IMR-90 (cell line): Measurements from ENCODE around the gene EAF2. TPM values are rescaled to one million over a fixed set of nuclear protein-coding genes. Genes with fewer than 3 reads are reported as not detected.

ENCODE experiments used
- ATAC-seq: fragments of 200-7000 bp; cut with Tn5 transposase; 2 replicates; pipeline ENCODE4 v1.9.1; 2020; ENCODE audit warnings: low read depth, mild to moderate bottlenecking, moderate library complexity
- BruUV-seq: library from RNA; stranded (reverse); fragments of 400-500 nt; replicated peaks from 2 replicates; lab custom pipeline; 2021; lab: Mats Ljungman, UMichigan
- CTCF ChIA-PET: fragments of 300-600 bp; formaldehyde crosslinking; extraction: SDS; loops from one replicate; lab custom pipeline; 2021; ENCODE audit warnings: antibody characterized with exemption; lab: Yijun Ruan, JAX
- POLR2A ChIA-PET: fragments of 300-600 bp; sonication (Branson Sonifier 250); formaldehyde crosslinking; loops from one replicate; lab custom pipeline; 2022; ENCODE audit warnings: antibody characterized with exemption; ENCODE audit not compliant: unreplicated experiment; lab: Charles Lee
- DNase-seq: peaks from one replicate; pipeline ENCODE4 v3.0.0; 2013
- H2AFZ ChIP-seq: replicated peaks from 2 replicates; pipeline ENCODE3; 2013; ENCODE audit warnings: low read length, mild to moderate bottlenecking; ENCODE audit not compliant: poor library complexity
- H2AK5ac ChIP-seq: 2 replicates; pipeline ENCODE4 v1.6.1; 2013; ENCODE audit warnings: low read depth, low read length, inconsistent platforms
- H2AK9ac ChIP-seq: replicated peaks from 2 replicates; pipeline ENCODE3; 2013; ENCODE audit warnings: mild to moderate bottlenecking, low read depth, low read length, moderate library complexity; ENCODE audit not compliant: poor library complexity
- H2BK120ac ChIP-seq: 2 replicates; pipeline ENCODE4 v1.6.1; 2013; ENCODE audit warnings: low read depth, low read length, inconsistent platforms
- H2BK15ac ChIP-seq: 3 replicates; pipeline ENCODE4 v1.6.1; 2013; ENCODE audit warnings: low read depth, low read length, inconsistent platforms
- H2BK20ac ChIP-seq: 2 replicates; pipeline ENCODE4 v1.6.1; 2013; ENCODE audit warnings: low read depth, mild to moderate bottlenecking, inconsistent platforms, low read length, moderate library complexity
- H2BK5ac ChIP-seq: 2 replicates; pipeline ENCODE4 v1.6.1; 2013; ENCODE audit warnings: mild to moderate bottlenecking, low read depth, low read length, inconsistent platforms; ENCODE audit not compliant: poor library complexity, severe bottlenecking
- H3K14ac ChIP-seq: replicated peaks from 2 replicates; pipeline ENCODE4 v1.6.1; 2013; ENCODE audit warnings: low read depth, low read length, inconsistent platforms
- H3K18ac ChIP-seq: 2 replicates; pipeline ENCODE4 v1.6.1; 2013; ENCODE audit warnings: low read depth, low read length, control low read depth
- H3K23ac ChIP-seq: 2 replicates; pipeline ENCODE4 v1.6.1; 2013; ENCODE audit warnings: low read depth, low read length, inconsistent platforms
- H3K27ac ChIP-seq: 2 replicates; pipeline ENCODE4 v1.5.1; 2013; ENCODE audit warnings: mild to moderate bottlenecking, control low read depth, low read length; ENCODE audit not compliant: insufficient read depth
- H3K27me3 ChIP-seq: 2 replicates; pipeline ENCODE4 v1.6.1; 2013; ENCODE audit warnings: low read length; ENCODE audit not compliant: control insufficient read depth, insufficient read depth
- H3K36me3 ChIP-seq: 2 replicates; pipeline ENCODE4 v1.6.1; 2013; ENCODE audit warnings: low read length, mixed read lengths; ENCODE audit not compliant: control insufficient read depth, insufficient read depth
- H3K4ac ChIP-seq: 2 replicates; pipeline ENCODE4 v1.6.1; 2013; ENCODE audit warnings: low read depth, low read length, inconsistent platforms
- H3K4me1 ChIP-seq: 2 replicates; pipeline ENCODE4 v1.6.1; 2013; ENCODE audit warnings: low read length, mixed read lengths; ENCODE audit not compliant: control insufficient read depth, insufficient read depth
- H3K4me2 ChIP-seq: 2 replicates; pipeline ENCODE4 v1.6.1; 2013; ENCODE audit warnings: low read depth, mild to moderate bottlenecking, control low read depth, low read length, moderate library complexity
- H3K4me3 ChIP-seq: 2 replicates; pipeline ENCODE4 v1.5.1; 2013; ENCODE audit warnings: low read depth, mild to moderate bottlenecking, control low read depth, low read length, moderate library complexity; ENCODE audit not compliant: insufficient read depth
- H3K56ac ChIP-seq: 2 replicates; pipeline ENCODE4 v1.6.1; 2013; ENCODE audit warnings: low read length, inconsistent platforms; ENCODE audit not compliant: insufficient read depth; ENCODE audit errors: extremely low read depth
- H3K79me1 ChIP-seq, 2 experiments: 2 replicates each; pipeline ENCODE4 v1.6.1; 2013; ENCODE audit warnings: low read length in 2 of 2, inconsistent platforms in 1 of 2, low read depth in 1 of 2
- H3K9ac ChIP-seq: 2 replicates; pipeline ENCODE4 v1.6.1; 2013; ENCODE audit warnings: low read depth, low read length, control low read depth
- H3K9me1 ChIP-seq: 2 replicates; pipeline ENCODE4 v1.6.1; 2013; ENCODE audit warnings: low read length, inconsistent platforms; ENCODE audit not compliant: insufficient read depth
- H3K9me3 ChIP-seq: 2 replicates; pipeline ENCODE4 v1.6.1; 2013; ENCODE audit warnings: low read length; ENCODE audit not compliant: control insufficient read depth, insufficient read depth
- H4K20me1 ChIP-seq: 2 replicates; pipeline ENCODE4 v1.6.1; 2013; ENCODE audit warnings: low read length, inconsistent platforms; ENCODE audit not compliant: insufficient read depth
- H4K5ac ChIP-seq: 2 replicates; pipeline ENCODE4 v1.6.1; 2013; ENCODE audit warnings: mild to moderate bottlenecking, low read depth, low read length, control low read depth
- H4K8ac ChIP-seq, 2 experiments: 2 replicates each; pipeline ENCODE4 v1.6.1; 2013; ENCODE audit warnings: low read depth in 2 of 2, low read length in 2 of 2, control low read depth in 1 of 2, inconsistent platforms in 1 of 2
- H4K91ac ChIP-seq: 2 replicates; pipeline ENCODE4 v1.6.1; 2013; ENCODE audit warnings: low read depth, low read length, inconsistent platforms; ENCODE audit not compliant: insufficient read depth
- BHLHE40 ChIP-seq: fragments of 150-350 bp; IDR thresholded peaks from 2 replicates; pipeline ENCODE4 v1.6.1; 2016; ENCODE audit warnings: mild to moderate bottlenecking, low read depth, low read length
- CEBPB ChIP-seq: IDR thresholded peaks from 2 replicates; pipeline ENCODE4 v1.6.1; 2012; ENCODE audit warnings: low read depth, low read length, improper control_type of control experiment
- CHD1 ChIP-seq: IDR thresholded peaks from 2 replicates; pipeline ENCODE4 v1.6.1; 2012; ENCODE audit warnings: low read depth, low read length, improper control_type of control experiment
- CTCF ChIP-seq: conservative IDR thresholded peaks from 2 replicates; pipeline ENCODE4 v1.5.1; 2012; ENCODE audit warnings: mild to moderate bottlenecking, low read depth, low read length, improper control_type of control experiment
- ELK1 ChIP-seq: fragments of 150-350 bp; IDR thresholded peaks from 2 replicates; pipeline ENCODE4 v1.6.1; 2016; ENCODE audit warnings: low read depth, mild to moderate bottlenecking, low read length, moderate library complexity, borderline replicate concordance
- FOS ChIP-seq: fragments of 150-350 bp; IDR thresholded peaks from 2 replicates; pipeline ENCODE4 v1.6.1; 2016; ENCODE audit warnings: low read depth, low read length
- MAFK ChIP-seq: IDR thresholded peaks from 2 replicates; pipeline ENCODE4 v1.6.1; 2012; ENCODE audit warnings: low read depth, low read length, improper control_type of control experiment
- MAZ ChIP-seq: IDR thresholded peaks from 2 replicates; pipeline ENCODE4 v1.6.1; 2012; ENCODE audit warnings: low read depth, mild to moderate bottlenecking, low read length, improper control_type of control experiment, moderate library complexity, borderline replicate concordance
- MXI1 ChIP-seq: IDR thresholded peaks from 2 replicates; pipeline ENCODE4 v1.6.1; 2012; ENCODE audit warnings: low read depth, mild to moderate bottlenecking, low read length, moderate library complexity, borderline replicate concordance
- NFE2L2 ChIP-seq: fragments of 150-350 bp; IDR thresholded peaks from 2 replicates; pipeline ENCODE4 v1.6.1; 2016; ENCODE audit warnings: low read depth, mild to moderate bottlenecking, low read length
- POLR2A ChIP-seq: IDR thresholded peaks from 2 replicates; pipeline ENCODE4 v1.6.1; 2012; ENCODE audit warnings: mild to moderate bottlenecking, low read depth, low read length
- RAD21 ChIP-seq: IDR thresholded peaks from 2 replicates; pipeline ENCODE4 v1.6.1; 2012; ENCODE audit warnings: low read length, improper control_type of control experiment
- RCOR1 ChIP-seq: IDR thresholded peaks from 2 replicates; pipeline ENCODE4 v1.6.1; 2012; ENCODE audit warnings: mild to moderate bottlenecking, low read length, improper control_type of control experiment; ENCODE audit not compliant: insufficient replicate concordance
- RFX5 ChIP-seq: IDR thresholded peaks from 2 replicates; pipeline ENCODE4 v1.8.0; 2012; ENCODE audit warnings: low read depth, mild to moderate bottlenecking, low read length, moderate library complexity
- SMC3 ChIP-seq: fragments of 150-350 bp; IDR thresholded peaks from 2 replicates; pipeline ENCODE4 v1.6.1; 2016; ENCODE audit warnings: low read depth, mild to moderate bottlenecking, antibody characterized with exemption, low read length, moderate library complexity
- USF2 ChIP-seq: fragments of 150-350 bp; IDR thresholded peaks from 2 replicates; pipeline ENCODE4 v1.6.1; 2017; ENCODE audit warnings: mild to moderate bottlenecking, antibody characterized with exemption, low read length, low read depth
- dilution Hi-C: fragments of 300-500 bp; cut with HindIII; formaldehyde crosslinking; loops from one replicate; pipeline ENCODE4 v1.14.3; 2018; ENCODE audit warnings: low sequenced_read_pairs; ENCODE audit not compliant: unreplicated experiment
- in situ Hi-C: fragments of 300-500 bp; cut with MboI; formaldehyde crosslinking; loops from 3 replicates; pipeline ENCODE4 v1.14.3; 2019; ENCODE audit warnings: low sequenced_read_pairs, inconsistent platforms, mixed read lengths
- intact Hi-C: fragments of 100-400 bp; cut with micrococcal nuclease; formaldehyde crosslinking; loops from 2 replicates; pipeline ENCODE4 v1.10.0; 2022
- polyA plus RNA-seq, 3 experiments: library from polyadenylated mRNA; depleted of rRNA; stranded (reverse); fragments of >200 nt; gene quantifications; 2 replicates each; pipeline ENCODE4 v1.2.3, GENCODE V29; 2012; ENCODE audit warnings: low replicate concordance in 1 of 3
- total RNA-seq: library from RNA; depleted of rRNA; stranded (reverse); fragments of >200 nt; gene quantifications from 2 replicates; pipeline ENCODE4 v1.2.3, GENCODE V29; 2012

The EAF2 gene
- total and polyA plus RNA-seq, 2 of the 4 experiments (the other 2 are of a cell fraction): 2.2 to 2.3 TPM

GRCh38 chr3:121800906-121801305 lies 34.1 kb upstream of the EAF2 start:
- 0 out of 2 replicates have a peak, but pooled peaks cover 1% of the 10 kb centered on the region for H3K36me3 ChIP-seq

More at GRCh38 chr3:121800906-121801305, 34.1 kb upstream of the EAF2 start:
- no peak overlapping the region for H3K4ac ChIP-seq
- no peak overlapping the region for H4K5ac ChIP-seq
- no peak for TF ChIP-seq RAD21
- no peak for TF ChIP-seq MXI1
- TF ChIP-seq CHD1: no peak
- no peak for TF ChIP-seq CTCF
- TF ChIP-seq RCOR1: no peak
- no peak for TF ChIP-seq MAFK
- no peak for TF ChIP-seq NFE2L2
- no peak for TF ChIP-seq SMC3
- TF ChIP-seq FOS: no peak
- TF ChIP-seq ELK1: no peak
- no peak for TF ChIP-seq CEBPB
- no peak for TF ChIP-seq MAZ
- no peak for TF ChIP-seq POLR2A
- TF ChIP-seq USF2: no peak
- no peak for TF ChIP-seq RFX5
- no peak for TF ChIP-seq BHLHE40
- H2BK15ac ChIP-seq: no peak overlapping the region
- H2AFZ ChIP-seq: no peak overlapping the region
- no peaks in the 10 kb centered on the region for H3K27me3 ChIP-seq
- H3K4me1 ChIP-seq: no peaks in the 10 kb centered on the region
- no peaks in the 10 kb centered on the region for H3K9me3 ChIP-seq
- H3K9ac ChIP-seq: no peak overlapping the region
- no peak overlapping the region for H3K14ac ChIP-seq
- no peak overlapping the region for H3K56ac ChIP-seq
- no peak overlapping the region for H3K18ac ChIP-seq
- H2BK5ac ChIP-seq: no peak overlapping the region
- no peak for ATAC-seq
- no peaks in the 10 kb centered on the region for H3K9me1 ChIP-seq
- no peaks in the 10 kb centered on the region for H4K20me1 ChIP-seq
- in situ Hi-C loops: no loop called here
- H2AK5ac ChIP-seq: no peak overlapping the region
- ChIA-PET POLR2A (interaction anchor here (0.5 kb wide), 1 partner anchor 1145 kb away, joined by 3 read pairs; no protein-coding TSS in a partner anchor), CTCF (no interaction called here)
- no peak for DNase-seq
- intact Hi-C loops: loop anchor here (10.0 kb wide), 1 partner anchor 554 kb away; no protein-coding TSS in a partner anchor
- H2AK9ac ChIP-seq: no peak overlapping the region
- H3K79me1 ChIP-seq: no peaks in the 10 kb centered on the region
- H3K4me3 ChIP-seq: no peak overlapping the region
- no TSS peak for BruUV-seq
- H4K8ac ChIP-seq: no peak overlapping the region
- no peak overlapping the region for H2BK20ac ChIP-seq
- dilution Hi-C loops: no loop called here
- H3K23ac ChIP-seq: no peak overlapping the region
- no peak overlapping the region for H4K91ac ChIP-seq
- no peak overlapping the region for H3K4me2 ChIP-seq
- H2BK120ac ChIP-seq: no peak overlapping the region
- H3K27ac ChIP-seq: no peak overlapping the region
